GM12891 (cell line): ENCODE results near the gene SCO2.

Experiments
- PAX5 ChIP-seq: IDR thresholded peaks from 2 replicates; pipeline ENCODE4 v1.6.1; 2011; ENCODE audit warnings: low read length, moderate library complexity, mild to moderate bottlenecking; ENCODE audit not compliant: insufficient read depth, severe bottlenecking
- POLR2A ChIP-seq: IDR thresholded peaks from 2 replicates; pipeline ENCODE4 v1.6.1; 2011; ENCODE audit warnings: low read depth, low read length, control low read depth
- POLR2AphosphoS5 ChIP-seq: IDR thresholded peaks from 2 replicates; pipeline ENCODE4 v1.6.1; 2011; ENCODE audit warnings: low read depth, low read length, control low read depth
- POU2F2 ChIP-seq: IDR thresholded peaks from 2 replicates; pipeline ENCODE4 v1.6.1; 2011; ENCODE audit warnings: low read depth, mild to moderate bottlenecking, control low read depth, low read length, moderate library complexity
- SPI1 ChIP-seq: IDR thresholded peaks from 2 replicates; pipeline ENCODE4 v1.6.1; 2011; ENCODE audit warnings: low read depth, low read length, control low read depth
- TAF1 ChIP-seq: IDR thresholded peaks from 2 replicates; pipeline ENCODE4 v1.6.1; 2011; ENCODE audit warnings: low read depth, low read length, control low read depth

- TF ChIP-seq POLR2AphosphoS5 (no peak), POLR2A (no peak), TAF1 (no peak), POU2F2 (no peak), PAX5 (no peak), SPI1 (no peak)
Measured at GRCh38 chr22:50536226-50536625, 10.8 kb upstream of the SCO2 start.
